Hematopoietic multipotent progenitor cell (in vitro differentiated cells): ENCODE results near the gene DEFB121. TPM values are rescaled to one million over a fixed set of nuclear protein-coding genes. Genes with fewer than 3 reads are reported as not detected.
"Not testable (repeated sequence)": the region's sequence is repeated elsewhere in the genome, so short reads cannot be mapped to it uniquely, and the experiment has no call there.

Experiments used
- DNase-seq, 3 donors: peaks; one replicate each; pipeline ENCODE4 v3.0.0-alpha.2; 2011 to 2015; ENCODE audit warnings: low read depth in 2 of 3, low spot score in 2 of 3
- total RNA-seq: library from RNA; depleted of rRNA; stranded (reverse); fragments of >200 nt; gene quantifications from one replicate; pipeline ENCODE4 v1.2.3, GENCODE V29; 2012

DEFB121 gene, protein sequence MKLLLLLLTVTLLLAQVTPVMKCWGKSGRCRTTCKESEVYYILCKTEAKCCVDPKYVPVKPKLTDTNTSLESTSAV
- total RNA-seq: not detected

- no peak for DNase-seq
Measured at GRCh38 chr20:31406115-31406514, at the start of gene DEFB121. Gene DEFB121 (minus strand): TSS chr20:31406215. CDS start chr20:31406152, 63 bp downstream.

GRCh38 chr20:31454361-31454760 lies 48.3 kb upstream of the DEFB121 start:
- no peak for DNase-seq

DNA sequence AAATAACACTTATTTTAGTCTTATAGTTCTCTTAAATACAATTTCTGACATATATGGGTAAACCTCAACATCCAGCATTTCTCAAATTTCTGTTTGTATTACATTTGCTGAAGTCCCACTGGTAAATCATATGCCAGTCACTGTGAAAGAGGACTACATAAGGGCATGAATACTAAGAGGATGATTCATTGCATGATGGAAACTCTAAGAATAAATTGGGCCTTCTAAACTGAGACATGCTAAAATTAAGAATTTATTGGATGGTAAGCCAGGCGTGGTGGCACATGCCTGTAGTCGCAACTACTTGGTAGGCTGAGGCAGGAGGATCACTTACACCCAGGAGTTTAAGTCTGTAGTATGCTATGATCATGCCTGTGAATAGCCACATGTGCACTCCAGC lies 46.6 kb upstream of the DEFB121 start:
- no peak for DNase-seq

DNA sequence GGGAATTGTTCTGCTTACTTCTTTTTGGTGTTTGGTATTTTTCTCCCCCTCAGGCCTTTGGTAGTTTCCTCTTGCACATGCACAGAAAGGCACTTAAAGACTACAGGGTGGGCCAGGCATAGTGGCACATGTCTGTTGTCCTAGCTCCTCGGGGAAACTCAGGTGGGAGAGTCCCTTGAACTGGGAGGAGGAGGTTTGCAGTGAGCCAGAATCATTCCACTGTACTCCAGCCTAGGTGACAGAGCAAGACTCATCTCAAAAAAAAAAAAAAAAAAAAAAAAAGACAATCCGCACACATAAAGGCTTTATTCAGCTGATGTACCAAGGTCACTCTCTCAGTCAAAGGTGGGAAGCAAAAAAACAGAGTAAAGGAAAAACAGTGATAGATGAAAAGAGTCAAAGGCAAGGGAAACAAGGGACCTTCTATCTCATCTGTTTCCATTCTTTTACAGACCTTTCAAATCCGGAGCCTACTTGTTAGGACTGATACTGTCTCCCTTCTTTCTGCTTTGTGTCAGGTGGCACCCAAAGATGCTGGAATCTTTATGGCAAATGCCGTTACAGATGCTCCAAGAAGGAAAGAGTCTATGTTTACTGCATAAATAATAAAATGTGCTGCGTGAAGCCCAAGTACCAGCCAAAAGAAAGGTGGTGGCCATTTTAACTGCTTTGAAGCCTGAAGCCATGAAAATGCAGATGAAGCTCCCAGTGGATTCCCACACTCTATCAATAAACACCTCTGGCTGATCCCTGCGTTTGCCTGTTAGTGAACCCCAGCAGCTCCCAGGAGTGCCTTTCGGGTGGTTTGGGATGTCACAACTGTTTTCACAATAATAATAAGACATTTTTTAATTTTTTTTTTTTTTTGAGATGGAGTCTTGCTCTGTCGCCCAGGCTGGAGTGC lies 43.7 kb upstream of the DEFB121 start:
- DNase-seq: no peak

GRCh38 chr20:31446084-31446819 lies 40.2 kb upstream of the DEFB121 start:
- no peak for DNase-seq

DNA sequence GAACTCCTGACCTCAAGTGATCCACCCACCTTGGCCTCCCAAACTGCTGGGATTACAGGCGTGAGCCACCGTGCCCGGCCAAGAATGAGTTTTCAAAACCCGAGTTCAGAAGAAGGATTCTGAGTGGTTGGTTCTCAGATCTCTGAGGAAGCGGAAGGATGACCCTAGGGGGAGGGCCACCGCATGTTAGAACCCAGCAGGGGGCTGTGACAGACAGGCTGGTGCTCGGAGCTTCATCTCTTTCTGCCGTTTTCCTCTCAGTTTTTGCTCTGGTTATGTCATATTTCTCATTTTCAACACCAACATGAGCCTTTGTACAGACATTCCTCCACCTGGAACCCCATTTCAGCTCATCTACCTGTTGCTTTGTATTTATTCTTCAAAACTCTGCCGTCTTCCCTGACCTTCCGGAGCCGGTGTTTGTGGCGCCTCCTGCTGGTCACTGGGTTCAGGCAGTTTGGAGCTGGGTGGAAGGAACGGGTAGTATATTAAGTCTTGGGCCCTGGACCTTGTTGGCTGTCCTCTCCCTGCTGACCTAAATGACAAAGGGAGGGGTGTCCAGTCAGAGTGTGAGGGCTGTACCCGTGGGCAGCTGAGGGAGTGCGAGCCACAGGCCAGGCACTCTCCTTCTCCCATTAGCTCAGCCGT lies 34.1 kb upstream of the DEFB121 start, which contains the start of gene DEFB123:
Gene DEFB123, plus strand, starts transcription at position 621 of the 648 bp plus-strand sequence. CDS start 67 bp downstream, outside the sequence.
- DNase-seq: no peak

GRCh38 chr20:31430568-31431115 lies 24.6 kb upstream of the DEFB121 start:
- DNase-seq: no peak

DNA sequence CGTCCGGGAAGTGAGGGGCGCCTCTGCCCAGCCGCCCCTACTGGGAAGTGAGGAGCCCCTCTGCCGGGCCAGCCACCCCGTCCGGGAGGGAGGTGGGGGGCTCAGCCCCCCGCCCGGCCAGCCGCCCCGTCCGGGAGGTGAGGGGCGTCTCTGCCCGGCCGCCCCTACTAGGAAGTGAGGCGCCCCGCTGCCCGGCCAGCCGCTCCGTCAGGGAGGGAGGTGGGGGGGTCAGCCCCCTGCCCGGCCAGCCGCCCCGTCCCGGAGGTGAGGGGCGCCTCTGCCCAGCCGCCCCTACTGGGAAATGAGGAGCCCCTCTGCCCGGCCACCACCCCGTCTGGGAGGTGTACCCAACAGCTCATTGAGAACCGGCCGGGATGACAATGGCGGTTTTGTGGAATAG lies 21.6 kb upstream of the DEFB121 start:
- DNase-seq: not testable (repeated sequence)

DNA sequence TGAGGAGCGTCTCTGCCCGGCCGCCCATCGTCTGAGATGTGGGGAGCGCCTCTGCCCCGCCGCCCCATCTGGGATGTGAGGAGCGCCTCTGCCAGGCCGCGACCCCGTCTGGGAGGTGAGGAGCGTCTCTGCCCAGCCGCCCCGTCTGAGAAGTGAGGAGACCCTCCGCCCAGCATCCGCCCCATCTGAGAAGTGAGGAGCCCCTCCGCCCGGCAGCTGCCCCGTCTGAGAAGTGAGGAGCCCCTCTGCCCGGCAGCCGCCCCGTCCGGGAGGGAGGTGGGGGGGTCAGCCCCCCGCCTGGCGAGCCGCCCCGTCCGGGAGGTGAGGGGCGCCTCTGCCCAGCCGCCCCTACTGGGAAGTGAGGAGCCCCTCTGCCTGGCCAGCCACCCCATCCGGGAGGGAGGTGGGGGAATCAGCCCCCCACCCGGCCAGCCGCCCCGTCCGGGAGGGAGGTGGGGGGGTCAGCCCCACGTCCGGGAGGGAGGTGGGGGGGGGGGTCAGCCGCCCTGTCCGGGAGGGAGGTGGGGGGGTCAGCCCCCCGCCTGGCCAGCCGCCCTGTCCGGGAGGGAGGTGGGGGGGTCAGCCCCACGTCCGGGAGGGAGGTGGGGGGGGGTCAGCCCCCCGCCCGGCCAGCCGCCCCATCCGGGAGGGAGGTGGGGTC lies 21.0 kb upstream of the DEFB121 start:
- DNase-seq: not testable (repeated sequence)

DNA sequence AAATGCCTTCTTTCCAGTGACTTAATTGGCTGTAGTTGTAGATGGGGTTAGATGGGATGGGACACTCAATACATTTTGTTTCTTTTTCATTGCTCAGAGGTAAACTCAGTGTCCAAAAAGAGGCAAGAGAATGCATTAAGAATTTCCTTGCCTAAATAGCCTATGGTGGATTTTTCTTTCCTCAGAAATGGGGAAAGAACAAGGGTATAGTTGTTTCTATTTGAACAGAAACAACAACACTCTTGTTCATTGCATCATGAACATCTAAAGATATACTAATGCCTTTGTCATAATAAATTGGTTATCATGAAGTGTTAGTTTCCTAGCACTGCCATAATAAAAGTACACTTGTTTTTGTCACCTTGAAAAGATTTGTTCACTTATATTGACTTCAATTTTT lies 19.8 kb upstream of the DEFB121 start:
- DNase-seq: no peak

GRCh38 chr20:31418307-31418706 lies 12.3 kb upstream of the DEFB121 start:
- DNase-seq: no peak

DNA sequence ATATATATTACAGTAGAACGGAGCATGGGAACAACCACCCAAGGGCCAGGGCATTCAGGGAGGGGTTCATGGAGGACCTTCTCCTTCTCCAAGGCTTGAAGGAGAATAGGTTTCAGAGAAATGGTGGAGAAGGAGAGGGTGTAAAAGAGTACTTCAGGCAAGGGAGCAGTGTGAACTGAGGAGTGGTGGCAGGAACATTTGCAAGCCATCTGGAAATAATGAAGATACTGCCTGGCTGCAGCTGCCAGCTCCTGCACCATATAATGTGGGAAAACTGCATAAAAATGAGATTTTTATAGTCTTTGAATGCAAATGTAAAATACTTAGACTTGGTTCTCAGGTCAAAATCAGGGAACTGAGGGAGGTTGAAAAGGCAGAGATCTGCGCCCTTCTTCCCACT lies 9.6 kb upstream of the DEFB121 start:
- DNase-seq: no peak

GRCh38 chr20:31414381-31414780 lies 8.4 kb upstream of the DEFB121 start:
- DNase-seq: no peak

GRCh38 chr20:31410011-31410410 lies 4.0 kb upstream of the DEFB121 start:
- DNase-seq: no peak

GRCh38 chr20:31403886-31404285 lies 2.1 kb downstream of the DEFB121 start:
- no peak for DNase-seq

- no peak for DNase-seq
Measured at GRCh38 chr20:31394900-31395299, 11.1 kb downstream of the DEFB121 start.

DNA sequence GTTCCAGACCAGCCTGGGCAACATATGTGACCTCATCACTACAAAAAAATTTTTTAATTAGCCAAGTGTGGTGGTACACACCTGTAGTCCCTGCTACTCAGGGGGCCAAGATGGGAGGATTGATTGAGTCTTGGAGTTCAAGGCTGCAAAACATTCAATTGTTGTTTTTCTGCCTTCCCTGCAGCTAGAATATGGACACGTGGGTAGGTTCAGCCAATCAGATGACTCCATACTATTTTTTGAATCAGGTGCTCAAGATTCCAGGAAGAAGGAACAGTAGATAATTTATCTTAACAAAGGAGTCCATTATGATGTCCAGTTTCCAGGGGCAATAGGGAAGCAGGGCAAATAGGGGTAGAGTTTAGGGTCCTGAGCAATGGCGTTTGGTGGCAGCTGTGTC lies 13.2 kb downstream of the DEFB121 start:
- no peak for DNase-seq

DNA sequence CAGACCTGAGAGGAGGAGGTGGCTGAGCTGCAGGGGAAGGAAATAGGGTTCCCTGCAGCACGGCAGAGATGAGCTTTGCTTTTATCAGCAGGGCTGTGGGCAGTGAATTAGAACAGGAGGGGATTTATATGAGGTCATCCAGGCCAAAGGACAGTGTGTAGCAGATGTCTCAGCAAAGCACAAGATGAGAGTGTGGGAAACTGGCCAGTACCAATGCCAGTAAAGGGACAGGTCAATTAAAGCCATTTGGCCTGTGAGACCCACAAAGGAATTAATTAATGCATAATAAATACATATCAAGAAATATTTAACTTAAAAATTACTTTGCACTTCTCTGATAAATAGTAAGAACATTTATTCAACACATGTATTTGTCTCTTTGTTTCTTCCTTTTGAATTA lies 15.5 kb downstream of the DEFB121 start, which contains the start of gene DEFB119:
Gene DEFB119, minus strand, starts transcription at position 101 of the 400 bp plus-strand sequence. CDS start 107 bp downstream, outside the sequence.
- DNase-seq: no peak

DNA sequence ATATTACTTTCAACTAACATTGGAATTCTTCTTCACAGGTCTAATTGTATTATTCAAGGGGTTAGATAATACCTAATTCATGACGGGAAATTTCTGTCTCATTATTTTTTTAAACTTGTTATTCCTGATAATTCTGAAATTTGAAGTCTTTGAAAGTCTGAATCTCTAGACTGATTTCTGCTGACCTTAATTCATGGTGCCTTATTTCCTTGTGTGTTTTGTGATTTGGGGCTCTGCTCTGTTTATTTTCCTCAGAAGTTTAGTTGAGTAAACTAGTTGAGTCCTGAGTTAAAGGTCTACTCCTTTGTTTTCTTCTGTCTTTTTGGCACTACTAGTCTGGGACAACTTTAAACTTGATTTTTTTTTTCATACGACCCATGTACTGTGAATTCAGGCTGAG lies 31.7 kb downstream of the DEFB121 start:
- DNase-seq: no peak

- no peak for DNase-seq
Measured at GRCh38 chr20:31368301-31368700, 37.7 kb downstream of the DEFB121 start, which contains the start of gene DEFB118. Gene DEFB118 (plus strand): TSS chr20:31368601. CDS start chr20:31368651, 50 bp downstream.
